Prostate gland (tissue), 2 donors: Measurements from ENCODE around the gene RBM20.
"Not testable (repeated sequence)": the region's sequence is repeated elsewhere in the genome, so short reads cannot be mapped to it uniquely, and the experiment has no call there.

Experiments
- CTCF ChIP-seq, 4 experiments: fragments of 200-600 bp in 2 of 4; fragments of 450-650 bp in 2 of 4; sonication (generic) in 2 of 4; IDR thresholded peaks; 1 replicate in 3 of 4; 2 replicates in 1 of 4; pipeline ENCODE4 v1.5.1; 2016 to 2019; ENCODE audit warnings: antibody characterized with exemption in 4 of 4, mild to moderate bottlenecking in 2 of 4, moderate library complexity in 2 of 4
- POLR2AphosphoS5 ChIP-seq: sonication (generic); formaldehyde crosslinking; IDR thresholded peaks from one replicate; pipeline ENCODE4 v1.6.1; 2017; ENCODE audit warnings: antibody characterized with exemption

DNA sequence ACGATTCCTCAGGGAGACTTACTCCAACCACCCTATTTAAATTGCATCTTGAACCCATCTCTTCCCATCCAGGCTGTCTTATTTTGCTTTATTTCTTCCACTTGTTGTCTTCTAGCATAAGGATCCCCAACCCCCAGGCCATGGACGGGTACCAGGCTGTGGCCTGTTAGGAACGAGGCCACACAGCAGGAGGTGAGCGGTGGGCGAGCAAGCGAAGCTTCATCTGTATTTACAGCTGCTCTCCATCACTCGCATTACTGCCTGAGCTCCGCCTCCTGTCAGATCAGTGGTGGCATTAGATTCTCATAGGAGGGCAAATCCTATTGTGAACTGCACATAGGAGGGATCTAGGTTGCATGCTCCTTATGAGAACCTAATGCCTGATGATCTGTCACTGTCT is 16.2 kb downstream of the RBM20 start:
- not testable (repeated sequence) for TF ChIP-seq CTCF (IDR thresholded peaks at IDR 0.05); POLR2AphosphoS5
